Pons (tissue), 1 donor: Measurements from ENCODE around the gene TBC1D5.
A peak's percentile ranks its signal among the peaks of the same experiment; 100 is the strongest.

Experiments used
- DNase-seq: peaks from one replicate; pipeline ENCODE4 v3.0.0-alpha.2; 2016; ENCODE audit warnings: low spot score

The TBC1D5 gene

DNA sequence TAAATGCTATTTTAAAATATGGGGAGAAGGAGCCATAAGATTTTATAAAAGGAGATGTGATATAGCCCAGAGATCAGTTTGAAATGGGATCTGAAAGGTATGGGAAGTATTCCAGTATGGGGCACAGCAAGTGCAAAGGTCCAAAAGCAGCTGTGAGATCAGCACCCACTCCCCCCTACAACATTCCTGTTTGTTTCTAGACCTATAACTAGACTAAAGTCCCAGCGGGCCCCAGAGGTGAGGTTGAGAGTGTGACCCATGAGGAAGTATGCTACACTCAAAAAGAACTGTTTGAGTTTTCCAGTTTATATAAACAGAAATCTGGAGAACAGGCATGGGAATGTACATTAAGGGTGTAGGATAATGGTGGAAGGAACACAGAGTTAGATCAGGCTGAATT lies 152.5 kb downstream of the TBC1D5 start:
- no peak for DNase-seq

DNA sequence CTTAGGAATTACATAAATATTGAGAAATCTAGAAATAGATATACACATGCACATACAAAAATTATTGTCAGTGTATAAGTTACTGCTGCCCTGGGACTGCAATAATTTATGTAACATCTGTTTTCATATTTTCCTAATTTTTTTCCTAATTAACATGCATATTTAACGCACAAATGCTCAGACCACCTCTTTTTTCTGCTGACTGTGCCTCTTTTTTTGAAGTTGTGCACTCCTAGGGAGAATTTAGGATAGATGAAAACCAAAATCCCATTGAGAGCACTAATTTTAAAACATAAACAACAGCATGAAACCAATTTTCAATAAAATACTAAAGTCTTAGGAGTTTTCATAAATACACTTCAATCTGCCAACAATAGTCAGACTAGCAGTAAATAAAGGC lies 154.0 kb downstream of the TBC1D5 start:
- DNase-seq, result no peak

DNA sequence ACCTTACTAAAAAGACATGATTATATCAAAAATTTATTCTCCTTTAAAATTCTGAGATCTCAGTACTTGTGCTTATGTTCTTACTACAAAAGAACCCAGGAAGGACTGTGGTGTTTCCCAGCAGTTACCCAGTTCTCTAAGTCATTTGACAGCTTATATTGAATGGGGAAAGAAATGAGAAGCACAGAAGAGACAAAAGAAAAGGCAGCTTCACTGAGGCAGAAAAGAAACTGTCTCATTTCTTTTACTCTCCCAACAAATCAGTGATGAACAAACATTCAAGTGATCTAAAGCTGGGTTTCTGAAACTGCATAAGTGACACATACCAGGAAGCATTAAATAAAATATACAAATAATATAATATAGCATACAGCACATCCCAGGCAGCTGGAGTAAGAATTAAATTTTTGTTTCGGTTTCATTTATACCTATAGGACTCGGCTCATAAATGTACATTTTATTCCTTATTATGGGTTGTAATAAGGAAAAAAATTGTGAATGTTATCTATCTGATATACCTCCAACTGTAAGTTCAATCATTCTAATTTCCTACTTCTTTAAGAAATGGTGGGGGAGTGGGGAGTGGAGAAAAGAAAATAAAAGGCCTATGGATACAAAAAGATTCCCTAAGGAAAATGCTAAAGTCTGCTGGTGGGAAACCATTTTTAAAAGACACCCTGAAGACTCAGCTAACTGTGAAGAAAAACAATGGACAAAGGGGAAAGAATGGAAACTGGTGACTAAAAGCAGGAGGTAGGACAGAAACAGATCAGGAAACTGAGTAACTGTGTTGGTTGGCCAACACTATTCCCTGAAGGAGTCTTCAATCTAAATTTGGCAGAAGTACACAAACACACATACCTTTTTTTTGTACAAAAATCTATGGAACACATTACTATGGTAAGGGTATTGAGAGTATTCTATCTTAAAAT lies 156.8 kb downstream of the TBC1D5 start:
- peak; percentile 30 for DNase-seq

DNA sequence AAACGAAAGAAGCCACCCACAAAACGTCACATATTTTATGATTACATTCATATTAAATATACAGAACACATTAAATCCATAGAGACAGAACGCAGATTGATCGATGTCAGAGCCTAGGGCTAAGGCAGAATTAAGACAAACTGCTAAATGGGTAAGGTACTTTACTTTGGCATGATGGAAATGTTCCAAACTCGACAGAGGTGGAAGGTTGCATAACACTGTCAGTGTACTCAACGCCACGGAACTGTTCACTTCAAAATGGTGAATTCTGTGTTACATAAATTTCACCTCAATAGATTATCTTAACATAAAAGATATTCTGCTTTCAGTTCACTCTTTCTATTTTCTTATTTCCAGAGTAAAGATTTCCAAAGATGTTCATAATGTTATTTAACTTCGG lies 158.4 kb downstream of the TBC1D5 start:
- no peak for DNase-seq

DNA sequence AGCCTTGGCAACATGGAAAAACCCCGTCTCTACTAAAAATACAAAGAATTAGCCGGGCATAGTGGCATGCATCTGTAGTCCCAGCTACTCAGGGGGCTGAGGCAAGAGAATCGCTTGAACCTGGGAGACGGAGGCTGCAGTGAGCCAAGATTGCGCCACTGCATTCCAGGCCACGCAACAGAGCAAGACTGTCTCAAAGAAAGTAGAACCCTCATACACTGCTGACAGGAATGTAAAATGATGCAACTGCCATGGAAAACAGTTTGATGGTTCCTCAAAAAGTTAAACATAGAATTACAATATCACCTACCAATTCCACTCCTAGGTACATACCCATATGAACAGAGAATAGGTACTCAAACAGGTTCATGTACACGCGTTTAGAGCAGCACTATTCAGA lies 158.9 kb downstream of the TBC1D5 start:
- DNase-seq, result no peak

DNA sequence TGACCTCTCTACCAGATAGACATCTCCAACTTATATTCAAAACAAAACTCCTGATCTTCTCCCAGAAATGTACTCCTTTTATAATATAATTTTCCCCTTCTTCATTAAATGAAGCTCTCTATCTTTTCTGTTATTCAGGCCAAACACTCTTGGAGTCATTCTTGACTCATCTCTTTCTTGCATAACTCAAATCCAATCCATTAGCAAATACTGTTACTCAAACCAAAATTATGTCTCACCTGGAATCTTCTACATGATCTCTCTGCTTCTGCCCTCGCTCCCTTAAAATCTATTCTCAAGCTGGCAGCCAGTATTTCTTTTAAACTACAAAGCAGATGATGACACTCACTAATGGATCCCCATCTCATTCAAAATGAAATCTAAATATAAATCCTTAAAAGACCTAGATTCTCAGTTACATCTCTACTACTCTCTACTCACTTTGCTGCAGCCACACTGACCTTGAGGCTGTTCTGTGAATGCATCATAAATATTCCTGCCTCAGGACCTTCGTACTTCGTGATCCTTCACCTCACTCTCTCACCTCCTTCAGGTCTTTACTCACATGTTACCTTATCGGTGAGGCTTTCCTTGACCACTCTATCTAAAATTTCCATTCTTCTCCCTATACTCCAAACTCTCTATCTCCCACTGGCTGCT lies 160.9 kb downstream of the TBC1D5 start:
- no peak for DNase-seq

DNA sequence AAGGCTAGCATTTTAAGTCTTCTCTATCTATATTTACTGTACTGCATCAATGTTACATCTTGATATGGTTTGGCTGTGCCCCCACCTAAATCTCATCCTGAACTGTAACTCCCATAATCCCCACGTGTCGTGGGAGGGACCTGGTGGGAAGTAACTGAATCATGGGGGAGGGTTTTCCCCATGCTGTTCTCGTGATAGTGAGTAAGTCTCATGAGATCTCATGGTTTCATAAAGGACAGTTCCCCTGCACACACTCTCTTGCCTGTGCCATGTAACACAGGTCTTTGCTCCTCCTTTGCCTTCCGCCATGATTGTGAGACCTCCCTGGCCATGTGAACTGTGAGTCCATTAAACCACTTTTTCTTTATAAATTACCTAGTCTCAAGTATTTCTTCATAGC lies 161.5 kb downstream of the TBC1D5 start:
- no peak for DNase-seq

DNA sequence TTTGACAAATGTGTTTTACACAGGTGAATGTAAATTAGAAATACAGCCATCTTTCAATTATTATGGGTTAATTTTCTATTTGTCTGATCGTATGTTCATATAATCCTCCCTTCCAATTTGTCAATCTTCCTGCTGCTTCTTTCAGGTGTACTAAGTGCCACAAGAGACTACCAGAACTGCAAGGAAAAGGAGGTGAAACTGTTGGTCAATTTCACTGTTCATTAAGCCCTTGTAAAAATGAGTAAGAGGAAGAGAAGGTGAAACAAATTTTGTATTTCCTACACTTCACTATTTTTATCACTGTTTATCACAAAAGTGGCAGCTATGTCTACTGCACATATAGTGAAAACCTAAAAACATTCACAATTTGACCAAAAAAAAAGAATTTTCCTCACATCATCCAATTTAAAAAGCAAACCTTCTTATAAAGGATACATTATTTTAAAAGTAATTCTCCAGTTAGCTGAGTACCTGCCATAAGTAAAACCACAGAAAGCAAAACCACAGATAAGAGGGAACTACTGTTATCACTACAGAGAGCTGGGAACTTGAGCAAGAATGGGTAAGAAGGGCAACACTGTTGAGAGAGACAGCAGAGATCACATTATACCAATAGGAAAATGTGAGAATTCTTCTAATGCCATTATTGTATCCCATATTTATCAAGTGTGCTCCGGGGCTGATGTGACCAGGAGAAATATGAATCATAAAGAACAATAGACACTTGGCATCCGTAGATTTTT lies 163.0 kb downstream of the TBC1D5 start:
- DNase-seq, result no peak

DNA sequence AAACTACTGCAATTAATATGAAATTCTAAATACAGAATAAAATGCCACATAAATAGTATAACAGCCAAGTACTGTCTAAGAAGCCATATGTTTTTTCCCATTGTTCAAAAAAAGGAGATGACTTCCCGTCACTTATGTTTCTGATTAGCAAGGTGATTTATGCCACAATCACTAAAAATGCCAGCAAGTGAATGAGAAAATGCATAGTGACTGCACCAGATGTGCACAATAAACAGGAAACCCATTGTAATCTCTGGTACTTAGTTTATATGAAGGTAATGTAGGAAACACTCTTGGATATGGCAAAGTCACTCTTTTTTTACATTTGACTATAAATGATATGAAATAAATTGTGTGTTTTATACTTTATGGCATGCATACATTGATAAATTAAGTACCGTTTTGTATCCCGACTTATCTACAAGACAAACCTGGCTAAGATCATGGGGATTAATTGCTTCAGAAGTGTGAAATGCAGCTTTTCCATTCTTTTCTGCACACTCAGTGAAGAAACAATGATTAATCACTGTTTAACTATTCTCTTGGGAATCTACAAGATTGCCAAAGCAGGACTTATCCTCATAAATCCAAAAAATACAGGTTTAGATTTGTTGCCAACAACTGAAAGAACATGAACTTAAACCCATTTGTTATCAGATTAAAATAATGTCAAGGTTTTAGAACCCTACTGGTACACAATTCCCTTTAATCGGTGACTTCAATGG lies 164.5 kb downstream of the TBC1D5 start:
- peak; percentile 15 for DNase-seq

DNA sequence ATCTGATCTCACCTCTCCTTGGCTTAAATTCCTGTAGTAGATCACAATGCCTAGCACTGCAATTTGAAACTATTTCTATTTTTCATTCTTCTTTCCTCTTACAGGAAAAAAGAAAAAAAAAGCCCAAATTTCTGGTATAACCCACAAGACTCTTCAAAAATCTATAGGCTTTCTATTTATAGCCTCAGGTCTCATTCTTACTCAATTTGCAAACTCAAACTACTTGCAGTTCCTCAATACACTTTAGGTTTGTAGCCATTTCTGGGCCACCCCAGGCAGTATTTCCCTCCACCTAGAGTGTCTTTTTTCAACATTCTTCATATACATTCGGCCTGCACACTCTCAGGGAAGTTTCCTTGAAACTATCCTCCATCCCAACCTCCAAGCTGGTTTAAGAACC lies 169.0 kb downstream of the TBC1D5 start:
- DNase-seq, result no peak

DNA sequence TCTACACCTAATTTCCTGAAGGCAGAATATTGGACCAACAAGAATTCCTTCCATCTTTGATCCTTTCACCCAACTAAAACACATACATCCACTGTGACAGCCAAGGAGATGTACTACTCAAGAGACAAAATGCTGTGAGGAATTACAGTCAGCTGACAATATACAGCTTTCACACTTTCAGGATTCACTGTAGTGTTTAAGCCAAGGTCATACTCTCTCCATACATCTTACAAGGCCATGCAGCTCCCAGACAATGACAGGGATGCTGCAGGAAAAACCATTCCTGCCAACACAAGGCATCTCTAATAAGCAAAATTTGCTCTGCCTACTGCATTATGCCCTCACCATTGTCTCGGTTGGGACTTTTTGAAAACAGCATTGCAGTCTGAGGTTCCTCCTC lies 170.7 kb downstream of the TBC1D5 start:
- DNase-seq, result no peak

DNA sequence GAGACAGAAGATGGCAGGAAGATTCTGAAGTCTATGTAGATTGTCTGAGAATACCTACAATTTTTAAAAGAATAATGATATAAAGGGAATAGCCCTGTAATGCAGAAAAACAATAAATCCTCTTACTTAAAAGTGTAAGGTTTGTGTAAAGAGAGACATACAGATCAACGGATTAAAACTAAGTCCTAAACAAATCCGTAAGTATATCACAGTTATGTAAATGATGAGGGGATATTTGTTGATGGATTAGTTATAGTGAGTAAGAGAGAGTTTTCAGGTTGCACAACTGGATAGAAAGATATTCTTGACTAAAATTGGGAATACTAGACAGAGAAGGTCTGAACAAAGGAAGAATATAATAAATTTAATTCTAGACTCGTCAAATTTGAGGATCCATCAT lies 179.6 kb downstream of the TBC1D5 start:
- no peak for DNase-seq

DNA sequence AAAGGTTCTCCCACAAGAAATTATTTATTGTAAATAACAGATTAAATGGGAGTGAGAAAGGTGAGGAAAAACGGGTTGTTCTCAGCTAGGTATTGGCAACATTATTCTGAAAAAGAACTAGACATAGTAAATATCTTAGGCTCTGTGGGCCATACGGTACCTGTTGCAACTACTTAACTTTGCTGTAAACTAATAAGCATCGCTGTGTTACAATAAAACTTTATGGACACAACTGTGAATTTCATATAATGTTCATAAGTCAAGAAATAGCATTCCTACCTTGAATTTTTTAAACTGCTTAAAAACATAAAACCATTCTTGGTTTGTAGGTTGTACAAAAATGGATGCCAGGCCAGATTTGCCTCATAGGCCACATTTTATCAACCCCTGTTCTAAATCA lies 183.9 kb downstream of the TBC1D5 start:
- no peak for DNase-seq

DNA sequence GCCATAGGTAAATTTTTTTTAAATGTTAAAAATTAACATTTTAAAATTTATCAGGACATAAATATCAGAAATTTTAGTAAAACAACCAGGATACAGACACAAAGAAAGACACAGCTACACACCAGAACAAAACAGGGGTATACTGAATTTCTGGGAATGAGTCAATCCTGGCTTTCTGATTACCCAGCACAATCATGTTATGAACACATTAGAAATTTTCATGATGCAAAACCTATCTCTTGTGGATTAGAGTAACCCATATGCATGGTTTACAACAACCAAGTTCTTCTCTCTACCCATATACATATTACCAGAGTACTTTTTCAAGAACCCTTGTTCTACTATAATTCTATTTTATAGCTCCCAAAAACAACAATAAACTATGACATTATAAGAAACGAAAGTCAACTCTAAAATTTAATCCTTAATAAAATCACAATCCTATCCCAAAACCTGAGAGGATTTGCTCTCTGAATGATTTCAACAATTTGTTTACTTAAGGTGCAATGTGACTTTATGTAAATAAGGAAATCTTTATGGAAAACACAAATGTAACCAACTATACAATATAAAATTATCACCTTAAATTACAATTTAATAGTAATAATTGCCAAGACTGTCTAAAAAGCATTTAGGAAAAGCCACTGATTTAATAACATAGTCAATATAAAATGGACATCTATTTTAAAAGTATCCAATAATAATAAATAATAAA lies 184.5 kb downstream of the TBC1D5 start:
- DNase-seq, result no peak

DNA sequence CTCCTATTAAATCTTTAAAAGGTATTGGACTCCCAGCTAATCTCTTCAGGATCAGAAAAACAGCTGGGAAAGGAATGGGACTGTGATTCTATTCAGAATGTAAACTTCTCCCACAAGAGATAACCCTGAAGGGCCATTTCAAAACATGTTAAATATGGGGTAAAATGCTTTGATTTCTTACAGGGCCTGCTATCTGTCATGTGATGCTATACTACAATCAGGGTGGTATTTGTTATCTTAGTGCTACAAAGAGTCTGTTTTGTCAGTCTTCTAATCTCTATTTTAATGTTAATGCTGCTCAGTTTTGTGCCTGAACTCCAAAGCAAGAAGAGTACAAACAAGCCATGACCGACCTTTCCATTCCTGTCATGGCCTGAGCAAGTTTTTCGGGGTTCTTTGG lies 186.9 kb downstream of the TBC1D5 start:
- DNase-seq, result no peak

DNA sequence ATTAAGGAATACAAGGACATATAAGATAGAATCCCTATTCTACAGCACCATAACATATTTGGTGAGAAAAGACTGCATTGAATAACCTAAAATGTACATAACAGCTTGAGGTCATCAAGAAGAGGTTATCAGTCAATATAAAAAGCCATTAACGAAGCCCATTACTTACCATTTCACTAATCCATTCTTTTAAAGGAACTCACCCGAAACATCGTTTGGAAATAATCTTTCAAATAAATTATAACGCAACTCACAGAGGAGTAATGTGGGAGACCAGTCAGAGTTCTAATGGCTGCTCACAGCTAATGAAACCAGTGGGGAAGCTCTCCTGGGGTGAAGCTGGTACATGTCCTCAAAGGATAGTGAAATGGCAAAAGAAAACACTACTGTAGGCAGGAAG lies 188.4 kb downstream of the TBC1D5 start:
- no peak for DNase-seq

DNA sequence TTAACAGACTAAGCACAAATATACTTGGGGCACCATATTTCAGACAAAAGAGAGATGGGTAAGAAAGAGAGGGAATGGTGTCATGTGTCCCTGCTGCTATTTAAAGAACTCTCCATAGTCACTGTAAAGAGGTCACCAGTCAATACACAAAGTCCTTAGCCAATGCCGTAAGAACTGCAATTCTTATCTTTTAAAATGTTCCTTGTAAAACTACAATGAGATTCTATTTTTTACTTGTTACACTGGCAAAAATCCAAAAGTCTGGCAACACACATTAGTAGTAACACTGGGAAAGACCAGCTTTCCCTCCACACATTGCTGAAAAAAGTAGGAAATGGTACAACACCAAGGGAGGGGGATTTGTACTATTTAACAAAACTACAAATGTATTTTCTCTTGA lies 189.4 kb downstream of the TBC1D5 start:
- DNase-seq, result peak; percentile 11

DNA sequence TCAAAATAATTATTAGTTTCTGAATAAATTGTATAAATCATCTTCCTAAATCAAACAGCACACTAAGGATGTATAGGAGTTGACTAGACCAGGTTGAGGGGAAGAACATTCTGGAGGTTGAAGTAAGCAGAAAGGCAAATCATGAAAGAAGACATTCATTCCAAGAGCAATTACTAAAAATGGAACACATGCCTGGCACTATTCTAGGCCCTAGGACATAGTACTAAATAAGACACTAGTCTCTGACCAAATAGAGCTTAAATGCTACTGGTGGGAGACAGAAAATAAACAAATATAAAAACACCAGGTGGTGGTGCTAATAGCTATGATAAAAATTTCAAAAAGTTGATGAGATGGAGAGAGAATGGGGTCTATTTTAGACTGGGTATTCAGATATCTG lies 190.1 kb downstream of the TBC1D5 start:
- DNase-seq, result peak; percentile 19

DNA sequence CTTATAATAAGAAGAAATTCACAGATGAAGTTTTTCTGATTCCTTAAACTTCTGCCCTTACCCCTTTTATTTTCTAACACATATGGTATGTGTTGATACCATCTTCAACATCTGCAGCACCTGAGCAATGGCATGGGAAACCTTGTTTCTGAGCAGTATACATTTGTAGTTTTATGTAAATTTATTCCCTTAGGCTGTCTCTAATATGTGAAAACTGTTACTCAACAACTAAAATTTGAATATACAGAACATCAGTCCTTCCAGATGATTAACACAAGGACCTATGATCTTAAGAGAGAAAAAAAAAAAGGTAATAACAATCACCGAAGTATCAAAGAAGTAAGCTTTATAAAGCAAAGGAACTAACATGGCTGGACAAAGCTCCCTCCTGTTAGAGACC lies 190.5 kb downstream of the TBC1D5 start:
- DNase-seq, result no peak

DNA sequence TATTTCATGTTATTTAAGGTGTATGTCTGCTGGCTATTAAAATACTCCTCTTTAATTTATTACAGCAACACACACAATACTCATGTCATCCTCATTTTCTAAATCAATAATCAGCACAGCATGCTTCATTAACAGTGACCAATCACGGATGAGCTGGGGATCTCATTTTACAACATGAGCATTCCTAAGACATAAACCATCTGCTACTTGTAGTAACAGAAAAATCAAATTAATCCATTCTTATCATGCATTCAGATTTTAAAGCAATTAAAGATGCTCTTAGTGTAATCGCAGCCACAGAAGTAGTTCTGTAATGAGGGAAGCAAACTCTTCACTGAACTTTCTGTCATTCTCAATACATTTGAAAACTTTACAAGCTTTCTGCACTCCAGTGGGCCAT lies 191.1 kb downstream of the TBC1D5 start:
- DNase-seq, result peak; percentile 30

DNA sequence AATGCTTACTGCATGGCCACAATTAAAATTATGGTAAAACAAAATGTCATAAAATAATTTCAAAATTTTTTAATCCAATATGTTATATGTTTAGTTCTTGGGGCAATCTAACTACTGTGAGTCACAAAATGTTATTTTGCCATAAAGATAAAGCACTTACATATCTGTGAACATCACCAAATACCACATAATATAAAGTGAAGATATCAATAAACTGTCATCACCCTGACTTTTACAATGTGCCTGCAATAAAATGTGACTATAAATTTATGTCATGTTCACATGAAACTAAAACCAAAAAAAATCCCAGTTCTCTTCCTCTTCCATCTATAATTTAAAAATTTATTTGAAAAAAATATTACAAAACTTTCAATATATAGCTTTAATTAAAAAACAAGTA lies 191.8 kb downstream of the TBC1D5 start:
- DNase-seq, result no peak
